Kidney (tissue), 22 donors: ENCODE results near the gene APOL4. TPM values are rescaled to one million over a fixed set of nuclear protein-coding genes. Genes with fewer than 3 reads are reported as not detected.
"Not testable (repeated sequence)": the region's sequence is repeated elsewhere in the genome, so short reads cannot be mapped to it uniquely, and the experiment has no call there.

Experiments used
- DNase-seq, 5 donors: peaks; one replicate each; pipeline ENCODE4 v3.0.0-alpha.2; 2013 to 2020
- FAIRE-seq: peaks from 2 replicates; lab custom pipeline; 2012; peaks lifted over from hg19 to GRCh38; lab: Jason Lieb, UNC
- H3K27ac ChIP-seq, 2 donors: one replicate each; pipeline ENCODE4 v1.7.0; 2013; ENCODE audit warnings: low read depth in 2 of 2, low read length in 2 of 2, inconsistent platforms in 1 of 2
- H3K27me3 ChIP-seq: one replicate; pipeline ENCODE4 v1.7.1; 2013; ENCODE audit warnings: low read length, inconsistent platforms; ENCODE audit not compliant: control insufficient read depth, insufficient read depth
- H3K36me3 ChIP-seq, 3 donors: one replicate each; pipeline versions ENCODE4 v1.7.0 to v1.7.1; 2013; ENCODE audit warnings: low read length in 3 of 3, control low read depth in 1 of 3, inconsistent platforms in 1 of 3; ENCODE audit not compliant: insufficient read depth in 3 of 3, control insufficient read depth in 2 of 3
- H3K4me1 ChIP-seq, 3 donors: one replicate each; pipeline versions ENCODE4 v1.7.0 to v1.7.1; 2013; ENCODE audit warnings: low read length in 3 of 3, inconsistent platforms in 1 of 3, low read depth in 1 of 3; ENCODE audit not compliant: control insufficient read depth in 2 of 3, insufficient read depth in 2 of 3
- H3K4me3 ChIP-seq, 3 donors: one replicate each; pipeline versions ENCODE4 v1.7.0 to v1.8.1; 2013; ENCODE audit warnings: low read length in 3 of 3, control low read depth in 1 of 3, inconsistent platforms in 1 of 3
- H3K9ac ChIP-seq, 3 donors: one replicate each; pipeline versions ENCODE4 v1.7.0 to v1.7.1; 2013; ENCODE audit warnings: low read length in 3 of 3, control low read depth in 1 of 3, inconsistent platforms in 1 of 3
- H3K9me3 ChIP-seq, 3 donors: one replicate each; pipeline versions ENCODE4 v1.7.0 to v1.7.1; 2013; ENCODE audit warnings: low read length in 3 of 3, control low read depth in 1 of 3, inconsistent platforms in 1 of 3; ENCODE audit not compliant: control insufficient read depth in 2 of 3, insufficient read depth in 1 of 3
- intact Hi-C: fragments of 100-400 bp; cut with DNase I; formaldehyde crosslinking; loops from one replicate; pipeline ENCODE4 v1.11.1; 2022
- long read RNA-seq, 10 donors: library from polyadenylated mRNA in 1 of 10; unstranded in 1 of 10; transcript quantifications; one replicate each; pipeline ENCODE4 v2.0.0 and lab custom pipeline, GENCODE V29; 2021 to 2026
- polyA plus RNA-seq: library from polyadenylated mRNA; stranded (reverse); fragments of 350-450 nt; fragmentation: Illumina TruSeq; extraction: RNeasy Lipid Tissue Mini Kit (QIAGEN cat#74804); gene quantifications from one replicate; pipeline ENCODE4 v1.2.3, GENCODE V29; 2014; ENCODE audit warnings: low read depth, low replicate concordance; ENCODE audit not compliant: insufficient read depth
- total RNA-seq: library from RNA; stranded (reverse); fragmentation: NEBNext Ultra II Directional; extraction: Animal tissue kit (Norgen Biotek cat#: 25700); gene quantifications from one replicate; pipeline ENCODE4 v1.2.1, GENCODE V29; 2021
- TF ChIP-seq, protein P1 (sequence below): IDR thresholded peaks from 3 replicates; pipeline ENCODE4 v1.5.1; 2012; ENCODE audit warnings: mild to moderate bottlenecking, moderate library complexity, borderline replicate concordance; ENCODE audit not compliant: insufficient read depth; ENCODE audit errors: extremely low read depth
- donor health status: control.
- donor health status: control.
- donor health status: control.
- donor health status: control.
- donor health status: control.
- donor health status: DM: yes; HTN: yes; CAD: no.
- donor health status: Normal renal cell carcinoma (clear cell type).

Gene APOL4, protein sequence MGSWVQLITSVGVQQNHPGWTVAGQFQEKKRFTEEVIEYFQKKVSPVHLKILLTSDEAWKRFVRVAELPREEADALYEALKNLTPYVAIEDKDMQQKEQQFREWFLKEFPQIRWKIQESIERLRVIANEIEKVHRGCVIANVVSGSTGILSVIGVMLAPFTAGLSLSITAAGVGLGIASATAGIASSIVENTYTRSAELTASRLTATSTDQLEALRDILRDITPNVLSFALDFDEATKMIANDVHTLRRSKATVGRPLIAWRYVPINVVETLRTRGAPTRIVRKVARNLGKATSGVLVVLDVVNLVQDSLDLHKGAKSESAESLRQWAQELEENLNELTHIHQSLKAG
- total RNA-seq (8.7 TPM), polyA plus RNA-seq (6.1 TPM)
- long read RNA-seq, donor 1 = 0 reads
- long read RNA-seq, donor 2, partial matches to known transcripts = 0 of 1 reads
- long read RNA-seq, donor 2, other reads (novel, unspliced or antisense) = 0 of 1 reads
- long read RNA-seq, donor 3 = 0 reads
- long read RNA-seq, donor 4 = 0 reads
- long read RNA-seq, donor 5 = 0 reads
- long read RNA-seq, donor 6 = 0 reads
- long read RNA-seq, donor 7, partial matches to known transcripts = 1 of 4 reads
- long read RNA-seq, donor 7, other reads (novel, unspliced or antisense) = 1 of 4 reads
- long read RNA-seq, donor 8 = 0 reads
- long read RNA-seq, donor 9 = 0 reads
- long read RNA-seq, donor 10 = 0 reads

DNA sequence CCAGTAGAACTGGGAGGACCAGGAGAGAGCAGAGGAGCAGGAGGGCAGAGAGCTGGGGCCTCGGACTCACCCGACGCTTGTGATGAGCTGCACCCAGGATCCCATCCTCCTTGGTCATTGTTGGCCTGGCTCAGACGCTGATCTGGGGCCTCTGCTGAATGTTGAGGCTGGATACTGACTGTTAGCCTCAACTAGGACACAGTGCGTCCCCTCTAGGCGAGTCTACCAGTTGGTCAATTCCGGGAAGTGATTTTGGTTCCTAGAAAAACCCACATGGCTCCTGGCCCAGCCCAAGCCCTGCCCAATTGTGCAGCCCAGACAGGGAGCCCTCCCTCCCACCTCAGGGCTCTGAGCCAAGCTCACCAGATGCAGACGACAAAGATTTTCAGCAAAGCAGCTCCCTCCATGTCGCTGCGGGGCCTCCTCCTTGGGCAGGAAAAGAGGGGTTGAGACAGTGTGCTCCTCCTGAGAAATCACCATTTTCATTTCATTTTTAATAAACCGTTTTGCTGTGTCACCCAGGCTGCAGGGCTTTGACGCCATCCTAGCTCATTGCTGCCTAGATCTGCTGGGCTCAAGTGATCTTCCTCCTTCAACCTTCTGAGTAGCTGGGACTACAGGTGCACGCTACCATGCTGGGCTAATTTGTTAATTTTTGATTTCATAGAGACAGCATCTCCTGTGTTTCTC lies at the start of gene APOL4:
Gene APOL4, minus strand, starts transcription at position 180 of the 690 bp plus-strand sequence. Its CDS starts 75 bp downstream, at position 105.
- no peaks in the 10 kb centered on the region for H3K36me3 ChIP-seq
- TF ChIP-seq, protein P1, sequence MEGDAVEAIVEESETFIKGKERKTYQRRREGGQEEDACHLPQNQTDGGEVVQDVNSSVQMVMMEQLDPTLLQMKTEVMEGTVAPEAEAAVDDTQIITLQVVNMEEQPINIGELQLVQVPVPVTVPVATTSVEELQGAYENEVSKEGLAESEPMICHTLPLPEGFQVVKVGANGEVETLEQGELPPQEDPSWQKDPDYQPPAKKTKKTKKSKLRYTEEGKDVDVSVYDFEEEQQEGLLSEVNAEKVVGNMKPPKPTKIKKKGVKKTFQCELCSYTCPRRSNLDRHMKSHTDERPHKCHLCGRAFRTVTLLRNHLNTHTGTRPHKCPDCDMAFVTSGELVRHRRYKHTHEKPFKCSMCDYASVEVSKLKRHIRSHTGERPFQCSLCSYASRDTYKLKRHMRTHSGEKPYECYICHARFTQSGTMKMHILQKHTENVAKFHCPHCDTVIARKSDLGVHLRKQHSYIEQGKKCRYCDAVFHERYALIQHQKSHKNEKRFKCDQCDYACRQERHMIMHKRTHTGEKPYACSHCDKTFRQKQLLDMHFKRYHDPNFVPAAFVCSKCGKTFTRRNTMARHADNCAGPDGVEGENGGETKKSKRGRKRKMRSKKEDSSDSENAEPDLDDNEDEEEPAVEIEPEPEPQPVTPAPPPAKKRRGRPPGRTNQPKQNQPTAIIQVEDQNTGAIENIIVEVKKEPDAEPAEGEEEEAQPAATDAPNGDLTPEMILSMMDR = no peak
- intact Hi-C loops = no loop called here
- no peaks in the 10 kb centered on the region for H3K27me3 ChIP-seq
- H3K4me1 ChIP-seq = peaks cover 7 to 24% (median 12%) of the 10 kb centered on the region in 3 donors
- no peaks in the 10 kb centered on the region for H3K9me3 ChIP-seq
- no peak within 1 kb of the TSS for H3K4me3 ChIP-seq
- DNase-seq (peak in 3 of 5 donors; percentile 41 to 91 (median 78)), FAIRE-seq (no peak)
- no peak within 1 kb of the TSS for H3K9ac ChIP-seq
- no peak within 1 kb of the TSS for H3K27ac ChIP-seq

DNA sequence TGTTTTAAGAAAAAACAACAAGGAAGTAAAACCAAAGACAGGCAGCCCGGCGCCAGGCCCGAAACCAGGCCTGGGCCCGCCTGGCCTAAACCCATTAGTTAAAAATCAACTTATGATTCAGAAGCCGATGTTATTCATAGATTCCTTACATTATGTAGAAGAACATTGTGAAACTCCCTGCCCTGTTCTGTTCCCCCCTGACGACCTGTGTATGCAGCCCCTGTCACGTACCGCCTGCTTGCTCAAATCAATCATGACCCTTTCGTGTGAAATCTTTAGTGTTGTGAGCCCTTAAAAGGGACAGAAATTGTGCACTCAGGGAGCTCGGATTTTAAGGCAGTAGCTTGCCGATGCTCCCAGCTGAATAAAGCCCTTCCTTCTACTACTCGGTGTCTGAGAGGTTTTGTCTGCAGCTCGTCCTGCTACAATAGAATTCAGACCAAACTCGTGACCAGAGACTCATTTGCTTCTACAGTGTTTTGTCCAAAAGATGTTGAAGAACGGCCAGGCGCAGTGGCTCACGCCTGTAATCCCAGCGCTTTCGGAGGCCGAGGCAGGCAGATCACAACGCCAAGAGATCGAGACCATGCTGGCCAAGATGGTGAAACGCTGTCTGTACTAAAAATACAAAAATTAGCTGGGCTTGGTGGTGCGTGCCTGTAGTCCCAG lies 48.8 kb upstream of the APOL4 start:
- H3K9me3 ChIP-seq, FAIRE-seq, DNase-seq, intact Hi-C loops, H3K9ac ChIP-seq, H3K27me3 ChIP-seq, H3K4me3 ChIP-seq, H3K36me3 ChIP-seq, H3K27ac ChIP-seq: not testable (repeated sequence)
- H3K4me1 ChIP-seq = peaks cover 0 to 10% (median 0%) of the 10 kb centered on the region in 3 donors

DNA sequence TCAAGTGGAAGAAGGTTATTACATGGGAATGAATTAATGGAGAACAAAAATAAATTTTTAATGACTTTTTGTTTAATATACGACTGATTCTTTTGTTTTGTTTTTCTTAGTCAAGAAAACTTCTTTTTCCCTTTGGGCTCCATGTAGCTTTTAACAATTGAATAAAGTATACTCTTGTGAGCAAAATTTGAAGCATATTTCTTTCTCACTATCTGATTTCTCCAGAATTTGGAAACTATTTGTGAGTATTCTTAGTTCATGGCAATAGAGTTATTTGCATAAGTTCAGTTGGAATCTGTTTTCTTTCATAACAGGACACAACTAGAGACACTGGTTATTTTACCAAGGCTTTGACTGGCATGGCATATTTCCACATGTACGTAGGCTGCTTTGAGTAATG lies 47.6 kb upstream of the APOL4 start:
- Histone ChIP-seq H3K4me1 (peaks cover 0 to 10% (median 0%) of the 10 kb centered on the region in 3 donors), H3K4me3 (no peak overlapping the region), H3K27me3 (no peaks in the 10 kb centered on the region), H3K9ac (no peak overlapping the region), H3K36me3 (no peaks in the 10 kb centered on the region), H3K9me3 (no peaks in the 10 kb centered on the region), H3K27ac (no peak overlapping the region)
- DNase-seq = no peak
- intact Hi-C loops = no loop called here
- no peak for FAIRE-seq
- TF ChIP-seq, protein P1 = no peak
